DOHH2 (cell line): Measurements from ENCODE around the gene DUOX1.
"Not testable (repeated sequence)": the region's sequence is repeated elsewhere in the genome, so short reads cannot be mapped to it uniquely, and the experiment has no call there.

ENCODE experiments used
- EZH2phosphoT487 ChIP-seq: fragments of 200-600 bp; sonication (generic); IDR thresholded peaks from 2 replicates; pipeline ENCODE4 v1.6.1; 2017; ENCODE audit warnings: borderline replicate concordance, mild to moderate bottlenecking, antibody characterized with exemption, low read length, moderate library complexity, mixed read lengths
- TF ChIP-seq, protein P1 (sequence below): fragments of 200-600 bp; sonication (generic); IDR thresholded peaks from one replicate; pipeline ENCODE4 v1.5.1; 2014; ENCODE audit warnings: antibody characterized with exemption, mild to moderate bottlenecking, low read depth, low read length; ENCODE audit not compliant: poor library complexity, severe bottlenecking

DNA sequence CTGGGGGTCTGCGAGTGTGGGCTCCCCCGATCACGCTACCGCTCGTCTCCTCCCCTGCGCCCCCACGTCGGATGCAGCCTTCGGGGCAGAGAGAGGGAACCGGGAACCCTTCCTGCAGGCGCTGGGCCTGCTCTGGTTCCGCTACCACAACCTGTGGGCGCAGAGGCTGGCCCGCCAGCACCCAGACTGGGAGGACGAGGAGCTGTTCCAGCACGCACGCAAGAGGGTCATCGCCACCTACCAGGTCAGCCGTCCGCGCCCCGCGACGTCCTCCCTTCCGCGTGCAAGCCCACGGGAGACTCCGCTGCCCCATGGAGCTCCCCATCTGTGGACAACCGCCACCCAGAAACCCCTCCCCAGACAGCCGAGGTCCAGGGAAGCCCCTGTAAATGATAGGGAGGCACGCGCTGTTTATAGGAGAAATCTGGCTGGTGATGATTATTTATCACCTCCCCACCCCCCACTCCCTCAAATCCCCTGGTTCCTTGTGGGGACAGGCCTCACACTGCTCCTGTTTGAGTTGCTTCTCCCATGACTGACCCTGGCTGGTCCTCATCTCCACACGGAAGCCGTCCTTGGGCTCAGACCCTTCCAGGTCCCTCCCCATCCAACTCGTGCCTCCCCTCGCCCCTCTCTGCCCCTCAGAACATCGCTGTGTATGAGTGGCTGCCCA lies 6.0 kb downstream of the DUOX1 start:
- TF ChIP-seq, protein P1, sequence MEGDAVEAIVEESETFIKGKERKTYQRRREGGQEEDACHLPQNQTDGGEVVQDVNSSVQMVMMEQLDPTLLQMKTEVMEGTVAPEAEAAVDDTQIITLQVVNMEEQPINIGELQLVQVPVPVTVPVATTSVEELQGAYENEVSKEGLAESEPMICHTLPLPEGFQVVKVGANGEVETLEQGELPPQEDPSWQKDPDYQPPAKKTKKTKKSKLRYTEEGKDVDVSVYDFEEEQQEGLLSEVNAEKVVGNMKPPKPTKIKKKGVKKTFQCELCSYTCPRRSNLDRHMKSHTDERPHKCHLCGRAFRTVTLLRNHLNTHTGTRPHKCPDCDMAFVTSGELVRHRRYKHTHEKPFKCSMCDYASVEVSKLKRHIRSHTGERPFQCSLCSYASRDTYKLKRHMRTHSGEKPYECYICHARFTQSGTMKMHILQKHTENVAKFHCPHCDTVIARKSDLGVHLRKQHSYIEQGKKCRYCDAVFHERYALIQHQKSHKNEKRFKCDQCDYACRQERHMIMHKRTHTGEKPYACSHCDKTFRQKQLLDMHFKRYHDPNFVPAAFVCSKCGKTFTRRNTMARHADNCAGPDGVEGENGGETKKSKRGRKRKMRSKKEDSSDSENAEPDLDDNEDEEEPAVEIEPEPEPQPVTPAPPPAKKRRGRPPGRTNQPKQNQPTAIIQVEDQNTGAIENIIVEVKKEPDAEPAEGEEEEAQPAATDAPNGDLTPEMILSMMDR: not testable (repeated sequence)
- TF ChIP-seq EZH2phosphoT487: not testable (repeated sequence)
